GM18517 (cell line): ENCODE data around the gene PKDREJ.

ENCODE experiments used
- ATAC-seq: cut with Tn5 transposase; IDR thresholded peaks from one replicate; pipeline ENCODE4 v1.9.1; 2021; ENCODE audit warnings: mild to moderate bottlenecking, moderate library complexity; ENCODE audit not compliant: unreplicated experiment

PKDREJ gene

GRCh38 chr22:46240073-46240472, 23.1 kb downstream of the PKDREJ start:
- ATAC-seq: no peak

GRCh38 chr22:46239261-46240048, 23.7 kb downstream of the PKDREJ start:
- no peak for ATAC-seq

DNA sequence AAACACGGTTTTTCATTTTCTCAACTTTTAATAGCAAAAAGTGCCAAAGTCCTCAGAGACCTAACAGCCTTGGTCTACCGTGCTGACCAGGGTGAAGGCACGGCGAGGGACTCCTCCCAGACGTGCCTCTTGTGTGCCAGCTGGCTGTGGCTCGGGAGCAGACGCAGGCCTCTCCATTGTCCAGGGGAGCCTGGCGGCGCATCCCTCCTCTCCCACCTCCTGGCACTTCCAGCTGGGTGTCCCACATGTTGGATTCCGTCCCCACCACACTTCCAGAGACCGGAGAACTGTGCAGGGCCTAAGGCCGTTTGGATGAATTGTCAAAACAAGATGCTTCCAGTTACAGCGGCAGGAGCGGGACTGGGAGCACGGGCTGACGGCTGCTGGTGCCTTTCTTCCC, 24.6 kb downstream of the PKDREJ start:
- ATAC-seq: no peak

- ATAC-seq: no peak
Measured at GRCh38 chr22:46237453-46238124, 25.6 kb downstream of the PKDREJ start.

DNA sequence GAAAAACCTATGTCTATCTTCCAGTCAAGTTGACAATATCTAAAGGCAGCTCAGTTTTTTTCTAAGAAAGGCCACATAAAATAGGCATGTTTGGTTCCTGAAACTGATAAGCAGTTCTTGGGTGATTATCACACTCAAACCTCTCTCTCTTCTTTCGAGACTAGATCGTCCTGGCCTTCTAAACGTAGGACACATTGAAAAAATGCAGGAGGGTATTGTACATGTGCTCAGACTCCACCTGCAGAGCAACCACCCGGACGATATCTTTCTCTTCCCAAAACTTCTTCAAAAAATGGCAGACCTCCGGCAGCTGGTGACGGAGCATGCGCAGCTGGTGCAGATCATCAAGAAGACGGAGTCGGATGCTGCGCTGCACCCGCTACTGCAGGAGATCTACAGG, 28.2 kb downstream of the PKDREJ start:
- ATAC-seq: no peak

DNA sequence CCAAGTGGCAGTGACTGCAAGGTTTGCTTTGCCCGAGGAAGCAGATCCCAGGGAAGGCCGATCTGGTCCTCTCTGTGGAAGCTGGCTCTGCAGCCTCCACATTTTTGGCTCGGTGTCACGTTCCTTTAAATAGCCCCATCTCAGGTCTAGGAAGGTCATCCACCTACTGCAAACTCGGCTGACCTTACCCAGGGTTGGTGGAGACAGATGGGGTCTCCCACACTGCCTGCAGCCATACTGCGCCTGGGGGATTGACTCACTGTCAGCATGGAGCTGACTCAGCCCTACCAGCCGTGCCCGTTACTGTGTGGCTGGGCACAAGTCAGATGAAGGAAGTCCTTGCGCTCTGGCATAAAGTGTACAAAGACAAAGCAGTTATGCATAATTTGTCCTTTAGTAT, 29.9 kb downstream of the PKDREJ start:
- ATAC-seq: no peak

- no peak for ATAC-seq
Measured at GRCh38 chr22:46230262-46230901, 32.8 kb downstream of the PKDREJ start.

DNA sequence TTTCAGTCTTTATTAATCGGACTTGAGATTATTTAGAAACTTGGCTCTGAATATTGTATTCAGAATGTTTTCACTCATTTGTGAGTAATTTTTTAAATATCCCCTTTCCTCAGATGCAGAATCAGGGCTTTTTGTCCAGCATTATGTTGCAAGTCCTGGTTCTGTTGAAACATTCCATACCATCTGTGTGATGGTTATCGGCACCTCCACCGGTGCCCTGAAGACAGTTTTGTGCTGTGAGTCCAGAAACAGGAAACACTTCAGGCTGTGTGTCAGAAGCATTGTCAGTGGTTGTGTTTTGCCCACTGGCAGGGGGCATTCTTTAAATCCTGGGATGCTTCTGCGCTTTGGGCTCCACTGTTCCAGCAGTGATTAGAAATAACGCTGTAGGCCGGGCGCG, 33.4 kb downstream of the PKDREJ start:
- no peak for ATAC-seq

DNA sequence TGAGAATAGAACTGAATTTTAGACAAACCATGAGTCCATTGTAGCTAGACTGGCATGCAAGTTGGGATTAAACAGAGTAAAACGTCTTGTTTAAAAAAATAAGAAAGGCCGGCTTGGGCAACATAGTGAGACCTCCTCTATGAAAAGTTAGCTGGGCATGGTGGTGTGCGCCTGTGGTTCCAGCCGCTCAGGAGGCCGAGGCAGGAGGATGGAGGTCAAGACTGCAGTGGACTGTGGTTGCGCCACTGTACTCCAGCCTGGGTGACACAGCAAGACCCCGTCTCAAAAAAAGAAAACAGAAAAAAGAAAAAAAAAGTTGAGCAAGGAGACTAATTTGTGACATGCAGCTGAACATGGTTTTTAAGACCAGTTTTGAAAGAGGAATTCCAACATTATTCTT, 36.6 kb downstream of the PKDREJ start:
- no peak for ATAC-seq

DNA sequence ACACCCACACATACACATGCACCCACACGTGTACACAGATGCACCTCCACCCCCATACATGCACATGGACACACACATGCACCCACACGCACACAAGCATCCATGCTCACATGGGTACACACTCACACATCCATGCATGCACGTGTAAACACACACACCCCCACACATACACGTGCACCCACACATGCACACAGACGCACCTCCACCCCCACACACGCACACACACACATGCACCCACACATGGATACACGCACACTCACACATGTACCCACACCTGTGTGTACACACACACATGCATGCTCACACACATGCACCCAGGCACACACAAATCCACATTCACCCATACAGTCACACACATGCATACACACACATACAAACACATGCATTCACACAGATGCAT, 37.5 kb downstream of the PKDREJ start:
- no peak for ATAC-seq

- no peak for ATAC-seq
Measured at GRCh38 chr22:46224898-46225290, 38.2 kb downstream of the PKDREJ start.

GRCh38 chr22:46224044-46224897, 38.9 kb downstream of the PKDREJ start:
- ATAC-seq: no peak

DNA sequence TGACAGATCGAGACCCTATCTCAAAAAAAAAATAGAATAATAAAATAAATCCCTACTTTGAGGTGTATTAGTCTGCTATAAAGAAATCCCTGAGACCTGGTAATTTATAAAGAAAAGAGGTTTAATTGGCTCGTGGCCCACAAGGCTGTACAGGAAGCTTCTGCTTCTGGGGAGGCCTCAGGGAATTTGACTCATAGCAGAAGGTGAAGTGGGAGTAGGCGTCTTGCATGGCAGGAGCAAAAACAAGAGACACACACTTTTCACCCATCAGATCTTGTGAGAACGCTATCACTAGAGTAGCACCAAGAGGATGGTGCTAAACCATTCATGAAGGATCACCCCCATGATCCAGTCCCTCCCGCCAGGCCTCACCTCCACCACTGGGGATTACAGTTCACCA, 42.2 kb downstream of the PKDREJ start:
- ATAC-seq: no peak

GRCh38 chr22:46219636-46220035, 43.5 kb downstream of the PKDREJ start:
- no peak for ATAC-seq

DNA sequence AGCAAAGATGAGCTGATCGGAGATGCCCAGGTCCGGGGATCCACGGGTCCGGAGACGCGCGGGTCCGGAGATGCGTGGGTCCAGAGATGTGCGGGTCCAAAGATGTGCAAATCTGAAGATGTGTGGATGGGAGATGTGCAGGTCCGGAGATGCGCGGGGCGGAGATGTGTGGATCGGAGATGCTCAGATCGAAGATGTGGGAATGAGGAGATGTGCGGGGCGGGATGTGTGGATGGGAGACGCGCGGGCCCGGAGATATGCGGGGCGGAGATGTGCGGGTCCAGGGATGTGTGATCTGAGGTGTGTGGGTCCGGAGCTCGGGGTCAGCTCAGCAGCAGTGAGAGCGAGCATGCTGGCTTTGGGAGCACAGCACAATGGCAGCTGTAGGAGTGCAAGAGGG, 48.5 kb downstream of the PKDREJ start:
- no peak for ATAC-seq

DNA sequence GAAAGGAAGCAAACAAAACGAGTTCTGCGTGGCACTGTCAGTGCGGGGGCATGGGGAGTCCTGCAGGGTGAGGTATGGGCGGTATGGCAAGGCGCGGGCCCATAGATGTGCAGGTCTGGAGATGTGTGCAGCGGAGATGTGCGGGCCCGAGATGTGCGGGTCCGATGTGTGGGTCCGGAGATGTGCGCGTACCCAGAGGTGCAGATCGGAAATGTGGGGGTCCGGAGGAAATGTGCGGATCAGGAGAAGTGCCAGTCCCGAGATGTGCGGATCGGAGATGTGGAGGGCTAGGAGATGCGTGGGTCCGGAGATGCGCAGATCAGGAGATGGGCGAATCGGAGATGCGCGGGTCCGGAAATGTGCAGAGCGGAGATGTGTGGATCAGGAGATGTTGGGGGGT, 49.0 kb downstream of the PKDREJ start:
- no peak for ATAC-seq

- ATAC-seq: no peak
Measured at GRCh38 chr22:46213052-46213451, 50.1 kb downstream of the PKDREJ start.

DNA sequence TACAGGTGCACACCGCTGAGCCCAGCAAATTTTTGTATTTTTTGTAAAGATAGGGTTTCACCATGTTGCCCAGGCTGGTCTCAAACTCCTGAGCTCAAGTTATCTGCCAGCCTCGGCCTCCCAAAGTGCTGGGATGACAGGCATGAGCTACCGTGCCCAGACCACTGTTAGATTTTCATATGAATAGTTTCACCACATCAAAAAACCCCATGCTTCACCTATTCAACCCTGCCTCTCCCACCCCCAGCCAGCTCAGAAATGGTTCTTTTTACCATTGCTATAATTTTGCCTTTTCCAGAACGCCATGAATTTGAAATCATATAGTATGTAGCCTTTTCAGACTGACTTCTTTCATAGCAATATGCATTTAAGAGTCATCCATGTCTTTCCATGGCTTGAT, 50.9 kb downstream of the PKDREJ start:
- no peak for ATAC-seq

DNA sequence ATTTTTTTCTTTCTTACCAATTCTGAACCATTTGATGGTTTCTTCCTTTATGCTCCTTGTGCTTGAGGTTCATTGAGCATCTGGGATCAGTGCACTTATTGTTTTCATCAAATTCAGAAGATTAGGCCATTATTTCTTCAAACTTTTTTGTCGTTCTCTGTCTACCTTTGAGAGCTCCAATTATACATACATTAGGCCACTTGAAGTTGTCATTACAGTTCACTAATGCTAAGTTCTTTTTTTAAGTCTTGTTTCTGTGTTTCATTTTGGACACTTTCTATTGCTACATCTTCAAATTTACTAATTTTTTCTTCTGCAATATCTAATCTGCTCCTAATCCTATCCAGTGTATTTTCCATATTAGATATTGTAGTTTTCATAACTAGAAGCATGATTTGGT, 53.9 kb downstream of the PKDREJ start:
- no peak for ATAC-seq
